ENCODE measurements around the gene FGF14.

Gene FGF14

GRCh38 chr13:101698400-101698799 is 703.4 kb downstream of the FGF14 start:
- DNase-seq = no peak

- DNase-seq = no peak
Observed at GRCh38 chr13:101697745-101698144, 704.1 kb downstream of the FGF14 start.

- DNase-seq = peak; percentile 4
Observed at GRCh38 chr13:101695870-101696516, 705.9 kb downstream of the FGF14 start.

GRCh38 chr13:101691341-101691860 is 710.4 kb downstream of the FGF14 start:
- no peak for DNase-seq

GRCh38 chr13:101690871-101691270 is 711.0 kb downstream of the FGF14 start:
- DNase-seq = no peak

GRCh38 chr13:101686003-101686402 is 715.8 kb downstream of the FGF14 start:
- DNase-seq = no peak

- no peak for DNase-seq
Observed at GRCh38 chr13:101681834-101682233, 720.0 kb downstream of the FGF14 start.

GRCh38 chr13:101673360-101674105 is 728.3 kb downstream of the FGF14 start:
- peak; percentile 52 for DNase-seq

GRCh38 chr13:101661839-101662238 is 740.0 kb downstream of the FGF14 start:
- no peak for DNase-seq
